ENCODE results near the gene ATXN10.

- TF ChIP-seq NFYB (CRISPR knock-in tag; IDR thresholded peaks at IDR 0.05), result no peak
- no peak for TF ChIP-seq TAF1 (CRISPR knock-in tag; IDR thresholded peaks at IDR 0.05)
- TF ChIP-seq HINFP (CRISPR knock-in tag; IDR thresholded peaks at IDR 0.05; ENCODE audit: low read depth), result no peak
- no peak for TF ChIP-seq CTCF (CRISPR knock-in tag; IDR thresholded peaks at IDR 0.05)
- no peak for TF ChIP-seq NFIC (IDR thresholded peaks at IDR 0.05; ENCODE audit: low read length)
- no peak for TF ChIP-seq EZH2 (conservative IDR thresholded peaks at IDR 0.05; ENCODE audit: low read depth, low read length)
- TF ChIP-seq ZBTB42 (CRISPR knock-in tag; IDR thresholded peaks at IDR 0.05), result no peak
- no peak for TF ChIP-seq CENPT (CRISPR knock-in tag; IDR thresholded peaks at IDR 0.05; ENCODE audit: low read depth)
Observed at GRCh38 chr22:45876136-45877035, 204.8 kb downstream of the ATXN10 start.

All from HepG2 (cell line).